H1 (cell line): ENCODE results near the gene DNAJC22. TPM values are rescaled to one million over a fixed set of nuclear protein-coding genes. Genes with fewer than 3 reads are reported as not detected.

Experiments
- ASH2L ChIP-seq: fragments of 200-600, 300-600 bp; sonication (generic); IDR thresholded peaks from one replicate; pipeline ENCODE4 v1.7.1; 2017; ENCODE audit warnings: low read length
- BACH1 ChIP-seq: IDR thresholded peaks from 2 replicates; pipeline ENCODE4 v1.6.1; 2012; ENCODE audit warnings: low read length, improper control_type of control experiment
- CBX5 ChIP-seq: fragments of 300-800, 300-1000 bp; sonication (generic); IDR thresholded peaks from 2 replicates; pipeline ENCODE4 v1.7.1; 2016; ENCODE audit warnings: antibody characterized with exemption, low read length, low read depth
- CEBPB ChIP-seq: IDR thresholded peaks from 2 replicates; pipeline ENCODE4 v1.6.1; 2012; ENCODE audit warnings: low read depth, low read length
- CHD2 ChIP-seq: IDR thresholded peaks from 2 replicates; pipeline ENCODE4 v1.6.1; 2012; ENCODE audit warnings: low read length, improper control_type of control experiment
- CREB1 ChIP-seq: IDR thresholded peaks from 2 replicates; pipeline ENCODE4 v1.6.1; 2012; ENCODE audit warnings: inconsistent platforms
- EGR1 ChIP-seq: IDR thresholded peaks from 2 replicates; pipeline ENCODE4 v1.6.1; 2011; ENCODE audit warnings: low read depth, low read length, borderline replicate concordance
- EP300 ChIP-seq, 2 experiments: IDR thresholded peaks; 1 replicate in 1 of 2; 2 replicates in 1 of 2; pipeline ENCODE4 v1.6.1; 2011 to 2012; ENCODE audit warnings: low read depth in 2 of 2, low read length in 2 of 2, mild to moderate bottlenecking in 2 of 2, borderline replicate concordance in 1 of 2, inconsistent platforms in 1 of 2, moderate library complexity in 1 of 2
- FOSL1 ChIP-seq: IDR thresholded peaks from 2 replicates; pipeline ENCODE4 v1.6.1; 2011; ENCODE audit warnings: mild to moderate bottlenecking, low read depth, low read length, moderate library complexity; ENCODE audit not compliant: insufficient read depth
- HDAC6 ChIP-seq: IDR thresholded peaks from one replicate; pipeline ENCODE4 v1.7.1; 2012; ENCODE audit warnings: low read depth, mild to moderate bottlenecking, inconsistent platforms, low read length, moderate library complexity
- KDM4A ChIP-seq: IDR thresholded peaks from one replicate; pipeline ENCODE4 v1.7.1; 2012; ENCODE audit warnings: low read depth, mild to moderate bottlenecking, moderate library complexity, low read length, inconsistent platforms; ENCODE audit not compliant: severe bottlenecking
- POLR2A ChIP-seq, 2 experiments: IDR thresholded peaks; 1 replicate in 1 of 2; 2 replicates in 1 of 2; pipeline ENCODE4 v1.6.1; 2011; ENCODE audit warnings: low read depth in 2 of 2, low read length in 2 of 2, mild to moderate bottlenecking in 2 of 2; ENCODE audit errors: control extremely low read depth in 1 of 2
- RAD21 ChIP-seq, 2 experiments: IDR thresholded peaks in 1 of 2; conservative IDR thresholded peaks in 1 of 2; 2 replicates each; pipeline ENCODE4 v1.6.1; 2011; ENCODE audit warnings: low read depth in 2 of 2, low read length in 2 of 2, improper control_type of control experiment in 1 of 2, inconsistent platforms in 1 of 2, mild to moderate bottlenecking in 1 of 2, moderate library complexity in 1 of 2
- RXRA ChIP-seq: IDR thresholded peaks from 2 replicates; pipeline ENCODE4 v1.6.1; 2011; ENCODE audit warnings: low read depth, mild to moderate bottlenecking, low read length, moderate library complexity; ENCODE audit not compliant: insufficient read depth
- SAP30 ChIP-seq: fragments of 300-600 bp; sonication (generic); IDR thresholded peaks from 2 replicates; pipeline ENCODE4 v1.7.1; 2012; ENCODE audit warnings: low read length, moderate library complexity, mild to moderate bottlenecking, inconsistent platforms; ENCODE audit not compliant: insufficient read depth, insufficient replicate concordance
- SP1 ChIP-seq: IDR thresholded peaks from 2 replicates; pipeline ENCODE4 v1.6.1; 2011; ENCODE audit warnings: low read depth, low read length
- SP4 ChIP-seq: IDR thresholded peaks from 2 replicates; pipeline ENCODE4 v1.6.1; 2012; ENCODE audit warnings: low read length, inconsistent platforms
- TBP ChIP-seq: IDR thresholded peaks from 2 replicates; pipeline ENCODE4 v1.6.1; 2011; ENCODE audit warnings: low read depth, low read length, improper control_type of control experiment
- TCF12 ChIP-seq: IDR thresholded peaks from 2 replicates; pipeline ENCODE4 v1.6.1; 2011; ENCODE audit warnings: low read depth, mild to moderate bottlenecking, low read length
- polyA plus RNA-seq, 7 experiments: library from polyadenylated mRNA; depleted of rRNA in 3 of 7; stranded (reverse) in 5 of 7; unstranded in 2 of 7; fragments of >200 nt in 5 of 7; fragments of 200-250 nt in 2 of 7; gene quantifications; 1 replicate in 5 of 7; 2 replicates in 1 of 7; 4 replicates in 1 of 7; pipeline versions ENCODE4 v1.2.1 to v1.2.3, GENCODE V29; 2011 to 2013; ENCODE audit warnings: missing spikeins in 2 of 7, mixed read lengths in 2 of 7
- total RNA-seq: library from RNA; stranded (reverse); fragmentation: NEBNext Ultra II Directional; extraction: Animal tissue kit (Norgen Biotek cat#: 25700); gene quantifications from 2 replicates; pipeline ENCODE4 v1.2.1, GENCODE V29; 2021

The DNAJC22 gene
- total and polyA plus RNA-seq, 2 of the 8 experiments (the other 6 are each of a cell fraction or from before 2014, with no cell fraction given): 0.20 to 0.39 TPM

- peak; percentile 34 for TF ChIP-seq ASH2L
- TF ChIP-seq CHD2: peak; percentile 83
- TF ChIP-seq POLR2A (IDR thresholded peaks at IDR 0.05; ENCODE audit: control extremely low read depth in 1 of 2, low read depth in 2 of 2, low read length in 2 of 2): no peak
- 0 out of 3 replicates have a peak, but pooled peaks of 1 of the 2 experiments have one; percentile 58 for TF ChIP-seq EP300 (IDR thresholded peaks at IDR 0.05; ENCODE audit: borderline replicate concordance in 1 of 2, low read depth in 2 of 2, low read length in 2 of 2)
- TF ChIP-seq TBP: peak; percentile 42; the same call in 1 of the 2 replicates
- TF ChIP-seq BACH1: peak; percentile 68
- TF ChIP-seq RXRA: no peak
- no peak for TF ChIP-seq TCF12
- TF ChIP-seq HDAC6: no peak
- no peak for TF ChIP-seq SP1
- TF ChIP-seq SP4: no peak
- TF ChIP-seq EGR1: no peak
- no peak for TF ChIP-seq KDM4A
- TF ChIP-seq SAP30: no peak
- peak; percentile 49 for TF ChIP-seq CREB1
- TF ChIP-seq RAD21 (IDR thresholded peaks at IDR 0.05 in 1 of 2, conservative IDR thresholded peaks at IDR 0.05 in 1 of 2; ENCODE audit: low read depth in 2 of 2, low read length in 2 of 2): peak; percentile 41 to 54; a peak in 3 of 4 replicates
- no peak for TF ChIP-seq CBX5
- TF ChIP-seq CEBPB: peak; percentile 28; the same call in 1 of the 2 replicates
- no peak for TF ChIP-seq FOSL1
Observed at GRCh38 chr12:49388682-49389386, 42.1 kb downstream of the DNAJC22 start (continued).
